Frontal cortex (tissue), 4 donors: Measurements from ENCODE around the gene ROPN1L. TPM values are rescaled to one million over a fixed set of nuclear protein-coding genes. Genes with fewer than 3 reads are reported as not detected.
A peak's percentile ranks its signal among the peaks of the same experiment; 100 is the strongest.

Experiments used
- DNase-seq, 2 donors: peaks; one replicate each; pipeline ENCODE4 v3.0.0; 2012; ENCODE audit warnings: low spot score in 2 of 2
- FAIRE-seq: peaks from 2 replicates; lab custom pipeline; 2012; peaks lifted over from hg19 to GRCh38; lab: Jason Lieb, UNC
- total RNA-seq: library from RNA; depleted of rRNA; stranded (reverse); fragments of >200 nt; gene quantifications from one replicate; pipeline ENCODE4 v1.2.3, GENCODE V29; 2014
- donor health status: control.
- donor health status: control.
- donor health status: control.

ROPN1L gene
- total RNA-seq, 1 donor from 2014 or later: 1.2 TPM

DNA sequence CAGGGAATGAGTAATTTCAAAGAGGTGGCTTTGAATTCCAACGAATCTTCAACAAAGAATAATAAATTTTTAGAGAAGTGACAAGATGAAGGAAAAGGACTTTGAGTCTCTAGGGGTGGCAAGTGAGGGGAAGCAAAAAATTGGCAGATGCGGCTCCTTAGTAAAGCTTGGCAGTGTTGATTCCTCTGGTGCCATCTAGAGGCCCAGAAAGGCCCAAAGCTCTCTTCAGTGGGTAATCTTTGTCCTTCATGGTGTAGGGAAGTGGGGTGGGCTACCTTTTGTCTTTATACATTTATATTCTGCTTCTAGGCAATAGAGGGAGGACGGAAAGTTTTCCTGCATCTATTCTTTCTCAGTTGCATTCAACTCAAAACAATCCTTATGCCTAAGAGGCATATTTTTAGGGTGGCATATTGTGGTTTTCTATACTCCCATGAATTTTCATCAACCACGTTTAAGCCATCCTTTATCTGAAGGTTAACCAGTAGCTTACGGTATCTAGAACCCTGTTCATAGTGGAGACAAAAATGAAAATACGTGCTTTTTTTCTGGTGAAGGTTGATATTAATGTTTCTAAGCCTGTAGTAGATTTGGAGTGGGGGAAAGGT lies 17.5 kb upstream of the ROPN1L start:
- FAIRE-seq: no peak
- peak in 1 of 2 donors; percentile 34 for DNase-seq

DNA sequence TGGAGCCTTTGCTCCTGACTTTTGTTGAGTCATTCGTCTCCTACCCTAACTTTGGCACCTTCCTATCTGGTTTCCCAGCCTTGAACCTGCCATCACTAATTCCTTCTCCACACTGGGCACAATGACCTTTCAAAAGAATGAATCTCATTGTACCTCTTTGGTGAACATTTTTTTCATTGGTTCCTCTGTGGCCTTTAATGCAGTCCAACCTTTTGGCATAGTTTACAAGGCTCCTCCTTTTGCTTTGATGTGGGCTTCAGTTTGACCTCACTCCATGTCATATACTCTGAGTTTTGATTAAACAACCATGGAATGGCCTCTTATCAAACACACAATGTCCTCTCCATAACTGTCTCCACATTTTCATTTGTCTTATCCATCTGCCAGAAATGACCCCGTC lies 14.5 kb upstream of the ROPN1L start:
- DNase-seq: no peak
- no peak for FAIRE-seq

DNA sequence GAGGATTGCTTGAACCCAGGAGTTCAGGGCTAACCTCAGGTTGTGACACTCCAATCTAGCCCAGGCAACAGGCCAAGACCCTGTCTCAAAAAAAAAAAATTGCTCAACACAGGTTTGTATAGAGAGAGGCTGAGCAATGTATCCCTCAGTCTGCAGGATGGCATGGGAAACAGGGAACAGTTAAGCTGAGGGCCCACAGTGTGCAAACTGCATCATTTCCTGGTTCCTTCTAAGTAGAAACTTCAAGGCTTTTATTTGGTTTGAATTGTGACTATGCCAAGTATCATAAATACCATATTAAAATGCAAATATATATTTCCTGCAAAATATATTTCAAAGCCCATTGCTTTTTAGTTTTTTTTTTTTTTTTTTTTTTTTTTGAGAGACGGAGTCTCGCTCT lies 13.7 kb upstream of the ROPN1L start:
- FAIRE-seq: no peak

DNA sequence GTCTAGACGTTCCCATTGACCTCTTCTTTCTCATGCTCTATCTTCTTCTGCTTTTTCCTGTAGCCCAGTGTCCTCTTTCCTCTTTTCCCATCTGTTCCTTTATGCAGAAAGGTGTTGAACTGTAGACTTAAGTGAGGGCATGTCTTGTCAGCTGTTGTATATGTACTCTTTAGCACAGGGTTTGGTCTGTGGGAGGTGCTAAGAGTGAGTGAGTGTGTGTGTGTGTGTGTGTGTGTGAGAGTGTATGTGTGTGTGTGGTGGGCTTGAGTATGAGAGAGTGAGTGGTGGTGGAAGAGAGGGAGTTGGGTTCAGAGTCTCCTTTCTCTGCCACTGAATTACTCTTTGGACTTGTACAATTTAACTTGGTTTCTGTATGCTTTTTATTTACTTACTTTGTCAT lies 10.3 kb upstream of the ROPN1L start:
- FAIRE-seq (no peak), DNase-seq (no peak)

More for the DNA sequence above, 13.7 kb upstream of the ROPN1L start:
- no peak for DNase-seq

DNA sequence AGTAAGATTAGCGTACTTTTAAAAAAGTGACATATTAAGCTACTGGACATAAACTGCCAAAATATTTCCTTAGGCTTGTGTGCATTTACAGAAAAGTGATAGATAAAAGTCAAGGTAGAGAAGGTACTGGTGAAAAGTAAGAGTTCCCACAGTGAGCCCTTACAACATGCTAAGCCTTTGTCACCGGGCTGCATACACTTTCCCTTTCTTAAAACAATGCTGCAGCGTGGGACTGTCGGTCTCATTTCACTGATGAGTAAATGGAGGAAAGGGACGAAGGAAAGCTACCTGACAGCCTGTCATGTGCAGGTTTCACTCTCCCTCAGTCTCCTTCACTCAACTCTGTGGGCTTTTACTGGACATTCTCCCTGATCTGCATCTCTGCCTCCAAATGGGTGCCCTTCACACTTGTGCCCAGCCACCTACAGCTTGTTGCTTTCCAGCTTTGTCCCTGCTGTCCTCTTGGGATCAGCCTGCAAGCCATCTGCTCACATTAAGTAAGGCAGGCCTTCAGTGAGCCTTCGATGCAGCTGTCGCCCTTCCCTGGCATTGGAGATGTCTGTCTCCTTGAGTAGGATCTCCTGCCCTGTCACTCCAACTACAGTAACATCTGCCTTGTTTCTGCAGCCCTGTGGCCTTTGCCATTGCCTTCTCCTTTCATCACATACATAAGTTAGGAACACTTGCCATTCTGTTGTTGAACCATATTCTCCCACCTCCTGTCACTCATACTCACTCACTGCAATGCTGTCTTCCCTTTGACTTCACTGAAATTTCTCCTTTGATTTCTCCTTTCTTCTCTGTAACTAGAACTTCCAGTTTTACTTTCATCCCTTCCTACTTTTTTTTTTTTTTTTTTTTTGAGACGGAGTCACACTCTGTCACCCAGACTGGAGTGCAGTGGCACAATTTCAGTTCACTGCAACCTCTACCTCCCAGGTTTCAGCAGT lies 9.3 kb upstream of the ROPN1L start:
- FAIRE-seq (no peak), DNase-seq (no peak)

DNA sequence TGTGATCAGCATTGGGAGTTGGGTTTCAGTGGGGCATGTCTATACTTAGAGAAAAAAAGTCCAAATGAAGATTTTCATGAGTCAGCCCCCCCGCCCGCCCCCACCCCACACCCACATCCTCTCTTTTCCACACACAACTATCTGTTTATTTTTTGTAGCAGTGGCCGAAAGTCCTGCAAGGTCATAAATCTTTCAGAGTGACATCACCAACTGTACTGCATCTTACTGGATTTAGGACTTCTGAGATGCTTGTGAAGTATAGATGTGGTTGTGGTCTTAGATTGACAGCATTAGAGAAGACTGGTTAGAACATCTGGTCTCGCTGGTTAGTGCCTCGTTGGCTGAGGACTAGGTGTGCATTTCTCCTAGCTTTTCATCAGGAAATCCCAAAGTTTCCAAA lies 7.3 kb upstream of the ROPN1L start:
- no peak for FAIRE-seq
- DNase-seq: no peak

DNA sequence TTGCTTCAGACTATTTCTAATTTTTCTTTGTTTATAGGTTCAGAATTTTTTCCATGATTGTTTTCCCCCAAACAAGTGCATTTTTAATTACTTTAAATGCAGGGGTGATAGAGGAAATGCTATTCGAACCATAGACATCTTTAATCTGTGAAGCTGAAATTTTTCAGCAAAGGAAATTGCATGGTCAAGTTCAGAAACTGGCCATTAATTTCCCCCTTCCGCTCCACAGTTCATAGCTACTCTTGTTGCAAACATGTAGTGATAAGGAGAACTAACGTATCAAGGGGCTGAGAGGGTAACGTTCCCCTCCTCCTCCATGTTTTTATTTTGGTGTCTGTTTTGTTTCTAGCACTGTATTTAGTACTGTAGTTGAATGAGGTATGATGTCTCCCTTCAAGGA lies 3.4 kb upstream of the ROPN1L start:
- FAIRE-seq: no peak
- no peak for DNase-seq

DNA sequence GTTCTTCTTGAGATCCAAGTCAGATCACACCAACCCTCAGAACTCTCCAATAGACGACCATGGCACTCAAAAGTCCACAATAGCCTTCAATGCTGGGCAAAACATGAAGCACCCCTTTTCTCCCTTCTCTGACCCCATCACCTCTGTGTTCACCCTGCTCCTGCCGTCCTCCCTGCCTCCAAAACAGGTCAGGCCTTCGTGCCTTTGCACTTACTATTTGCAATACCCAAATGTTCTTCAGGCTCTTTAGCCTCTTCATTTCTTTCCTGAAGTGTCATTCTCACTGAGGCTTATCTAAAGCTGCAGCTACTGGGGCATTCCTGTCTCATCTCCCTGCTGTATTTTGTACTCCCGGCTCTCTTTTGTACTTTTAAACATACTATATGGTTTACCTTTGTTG lies 2.0 kb upstream of the ROPN1L start:
- no peak for FAIRE-seq
- no peak for DNase-seq

DNA sequence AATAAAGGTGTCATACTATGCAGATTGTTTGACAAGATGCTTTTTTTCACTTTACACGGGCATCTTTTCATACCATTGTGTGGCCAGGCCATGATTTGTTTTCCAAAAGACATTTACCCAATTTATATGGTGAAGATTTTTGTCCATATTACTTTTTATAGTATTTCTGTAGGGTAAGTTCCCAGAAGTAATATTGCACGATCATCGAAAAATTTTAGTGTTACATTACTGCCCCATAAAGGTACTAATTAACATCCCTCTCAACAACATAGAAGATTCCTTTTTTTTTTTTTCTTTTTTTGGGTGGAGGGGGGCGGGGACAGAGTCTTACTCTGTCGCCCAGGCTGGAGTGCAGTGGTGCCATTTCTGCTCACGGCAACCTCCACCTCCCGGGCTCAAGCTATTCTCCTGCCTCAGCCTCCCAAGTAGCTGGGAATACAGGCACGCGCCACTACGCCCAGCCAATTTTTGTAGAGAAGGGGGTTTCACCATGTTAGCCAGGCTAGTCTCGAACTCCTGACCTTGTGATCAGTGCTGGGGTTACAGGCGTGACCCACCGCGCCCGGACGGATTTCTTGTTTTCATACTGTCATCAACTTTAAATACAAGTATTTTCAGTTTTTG lies 1.2 kb upstream of the ROPN1L start:
- DNase-seq (no peak), FAIRE-seq (no peak)

DNA sequence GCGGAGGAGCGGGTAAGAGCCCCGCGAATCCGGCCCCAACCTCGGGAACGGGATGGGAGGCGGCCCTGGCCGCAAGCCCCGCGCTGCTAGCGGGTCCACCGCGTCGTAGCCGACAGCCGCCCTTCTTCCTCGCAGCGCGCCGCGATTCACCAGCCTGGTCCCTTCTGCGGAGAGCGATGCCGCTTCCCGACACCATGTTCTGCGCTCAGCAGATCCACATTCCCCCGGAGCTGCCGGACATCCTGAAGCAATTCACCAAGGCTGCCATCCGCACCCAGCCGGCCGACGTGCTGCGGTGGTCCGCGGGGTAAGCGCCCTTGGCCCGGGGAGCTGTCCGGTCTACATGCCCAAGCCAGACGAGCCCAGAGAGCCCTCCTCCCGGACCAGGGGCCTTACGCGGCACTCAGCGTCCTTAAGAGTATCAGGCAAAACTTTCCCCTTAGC lies 335 bp downstream of the ROPN1L start:
- DNase-seq: no peak

DNA sequence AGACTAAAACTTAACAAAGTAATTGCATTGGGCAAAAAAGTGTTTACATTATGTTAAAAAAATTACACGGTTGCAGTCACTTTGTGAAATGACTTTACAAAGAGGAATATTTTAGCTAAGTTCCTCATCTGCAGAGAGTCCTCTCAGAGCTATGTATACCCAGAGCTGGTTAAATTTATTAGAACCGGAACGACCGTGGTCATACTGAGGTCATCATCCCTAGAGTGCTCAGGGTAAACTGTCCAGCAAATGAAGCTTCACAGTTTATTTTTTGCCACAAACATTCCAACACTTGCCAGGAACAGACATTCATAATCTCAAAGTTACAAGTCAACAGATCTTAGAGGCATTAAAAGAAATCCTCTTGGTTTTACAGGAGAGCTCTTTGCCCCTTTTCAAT lies 897 bp downstream of the ROPN1L start:
- no peak for FAIRE-seq
- no peak for DNase-seq

More for the DNA sequence above, 335 bp downstream of the ROPN1L start:
- no peak for FAIRE-seq

DNA sequence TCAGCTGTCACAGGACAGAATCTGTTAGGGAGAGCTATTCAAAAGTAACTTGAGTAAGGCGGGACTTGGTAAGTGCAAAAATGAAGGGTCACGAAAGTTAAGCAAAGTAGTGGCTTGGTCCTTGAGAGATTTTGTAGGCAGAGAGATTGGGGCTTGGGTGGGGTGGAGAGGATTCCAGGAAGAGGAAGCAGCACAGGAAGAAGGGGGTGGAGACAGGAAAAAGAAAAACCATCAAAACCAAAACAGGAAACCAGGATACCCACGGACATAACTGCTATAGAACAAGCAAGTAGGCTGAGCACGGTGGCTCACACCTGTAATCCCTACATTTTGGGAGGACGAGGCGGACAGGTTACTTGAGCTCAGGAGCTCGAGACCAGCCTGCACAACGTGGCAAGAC lies 3.7 kb downstream of the ROPN1L start:
- DNase-seq (no peak), FAIRE-seq (no peak)

DNA sequence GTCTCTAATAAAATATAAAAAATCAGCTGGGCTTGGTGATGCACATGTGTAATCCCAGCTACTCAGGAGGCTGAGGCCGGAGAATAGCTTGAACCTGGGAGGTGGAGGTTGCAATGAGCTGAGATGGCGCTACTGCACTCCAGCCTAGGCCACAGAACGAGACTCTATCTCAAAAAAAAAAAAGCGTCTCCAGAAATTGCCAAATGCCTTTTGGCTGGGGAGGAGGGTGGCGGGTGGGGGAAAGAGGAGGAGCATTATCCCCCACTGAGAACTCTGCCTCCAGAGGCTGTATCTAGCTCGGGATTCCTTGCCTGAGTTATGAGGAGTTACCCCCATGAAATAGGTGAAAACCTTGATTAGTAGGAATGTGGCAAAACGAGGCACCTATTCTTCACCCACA lies 4.8 kb downstream of the ROPN1L start:
- no peak for DNase-seq
- FAIRE-seq: no peak

DNA sequence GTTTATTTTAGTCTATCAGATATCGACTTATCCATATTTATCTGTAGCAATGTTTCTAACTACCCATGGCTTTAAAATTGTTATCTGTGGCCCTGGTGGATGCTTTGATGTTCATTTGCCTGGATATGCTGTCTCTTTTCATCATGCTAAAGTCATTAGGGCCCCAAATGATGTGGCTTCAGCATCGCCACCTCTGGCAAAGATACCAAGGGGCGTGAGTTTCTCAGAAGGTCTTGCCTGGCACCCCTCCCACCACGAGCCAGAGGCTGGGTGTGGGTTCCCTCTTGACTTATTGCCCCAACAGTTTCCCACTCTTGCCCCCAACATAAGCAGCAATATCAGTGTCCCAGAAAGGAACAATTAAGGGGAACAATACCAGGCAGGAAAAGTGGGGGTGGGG lies 5.4 kb downstream of the ROPN1L start:
- FAIRE-seq: no peak

DNA sequence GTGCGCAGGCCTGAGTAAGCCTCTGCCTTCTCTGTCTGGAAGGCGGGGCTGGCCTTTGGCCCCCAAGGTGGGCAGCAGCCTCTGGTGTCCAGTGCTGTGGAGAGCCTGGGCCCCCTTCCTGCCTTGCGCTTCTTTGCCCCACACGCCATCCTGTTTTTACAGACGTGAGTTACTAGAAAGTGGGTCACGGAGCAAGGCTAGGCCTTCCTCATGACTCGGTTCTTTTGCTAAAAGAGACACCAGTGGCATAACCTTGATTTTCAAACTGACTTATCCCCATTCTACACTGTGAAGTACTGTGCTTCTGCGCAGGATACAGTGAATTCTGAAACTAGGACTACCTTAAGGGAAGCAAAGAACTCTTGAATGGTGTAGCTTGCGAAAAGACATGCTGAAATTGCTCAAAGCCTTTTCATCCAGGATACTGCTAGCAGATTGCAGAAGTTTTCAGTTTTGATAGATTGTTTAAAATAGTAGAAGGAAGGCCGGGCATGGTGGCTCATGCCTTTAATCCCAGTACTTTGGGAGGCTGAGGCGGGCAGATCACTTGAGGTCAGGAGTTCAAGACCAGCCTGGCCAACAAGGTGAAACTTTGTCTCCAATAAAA lies 7.2 kb downstream of the ROPN1L start:
- FAIRE-seq (no peak), DNase-seq (no peak)

More for the DNA sequence above, 5.4 kb downstream of the ROPN1L start:
- no peak for DNase-seq

DNA sequence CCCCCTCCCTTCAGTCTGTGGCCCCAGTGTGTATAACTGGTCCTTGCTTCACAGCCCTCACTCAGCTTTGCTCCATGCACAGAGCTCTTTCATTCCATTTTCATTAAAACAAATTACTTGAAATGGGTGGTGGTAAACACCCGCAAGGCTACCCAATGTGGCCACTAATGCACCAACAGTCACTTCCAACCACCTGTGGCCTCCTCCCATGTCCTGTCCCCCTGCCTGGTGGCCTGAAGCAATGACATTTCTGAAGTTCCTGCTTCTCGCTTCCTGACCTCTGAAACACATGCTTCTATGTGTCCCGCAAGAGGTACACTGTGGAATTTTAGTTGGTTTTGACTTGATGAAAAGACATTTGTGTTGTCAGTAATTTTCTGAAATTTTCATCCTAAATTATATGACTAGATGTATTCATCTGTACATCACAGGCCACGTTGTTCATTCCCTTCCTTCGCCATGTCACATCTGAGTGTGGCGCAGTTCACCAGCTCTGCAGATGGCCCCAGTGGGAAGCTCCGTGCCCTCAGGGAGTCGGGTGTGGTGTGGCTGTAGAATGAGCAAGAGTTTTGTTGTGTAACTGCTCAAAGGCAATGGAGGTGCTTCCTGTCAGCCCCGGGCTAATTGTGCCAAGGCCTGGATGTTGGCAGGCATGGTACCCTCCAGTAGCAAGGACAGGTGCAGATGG lies 9.6 kb downstream of the ROPN1L start:
- FAIRE-seq: no peak
- no peak for DNase-seq

DNA sequence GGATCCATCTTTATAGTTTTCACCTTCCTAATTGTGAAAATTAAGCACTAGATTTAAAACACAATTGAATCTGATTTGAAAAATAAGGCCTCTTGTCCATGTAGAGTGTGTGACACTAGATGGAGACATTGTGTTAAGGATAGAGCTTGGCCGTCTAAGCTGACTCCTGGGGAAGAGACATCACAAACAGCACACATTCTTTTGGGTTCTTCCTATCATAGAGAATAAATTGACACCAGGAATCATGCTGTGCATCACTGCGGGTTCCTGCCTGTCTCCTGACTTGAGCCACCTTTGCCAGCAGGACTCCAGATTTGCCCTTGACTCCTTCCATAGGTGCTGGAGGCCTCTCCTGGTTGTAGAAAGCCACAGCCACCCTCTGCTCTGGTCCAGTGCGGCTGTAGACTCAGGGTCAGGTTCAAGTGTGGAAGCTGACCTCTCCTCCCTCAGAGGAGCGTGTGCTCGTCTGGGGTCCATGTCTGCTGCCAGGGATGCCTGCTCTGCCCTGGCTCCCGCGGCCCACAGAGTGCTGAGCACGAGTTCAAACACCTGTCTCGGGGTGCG lies 11.2 kb downstream of the ROPN1L start:
- FAIRE-seq (peak; percentile 83), DNase-seq (peak; percentile 67 to 84)

DNA sequence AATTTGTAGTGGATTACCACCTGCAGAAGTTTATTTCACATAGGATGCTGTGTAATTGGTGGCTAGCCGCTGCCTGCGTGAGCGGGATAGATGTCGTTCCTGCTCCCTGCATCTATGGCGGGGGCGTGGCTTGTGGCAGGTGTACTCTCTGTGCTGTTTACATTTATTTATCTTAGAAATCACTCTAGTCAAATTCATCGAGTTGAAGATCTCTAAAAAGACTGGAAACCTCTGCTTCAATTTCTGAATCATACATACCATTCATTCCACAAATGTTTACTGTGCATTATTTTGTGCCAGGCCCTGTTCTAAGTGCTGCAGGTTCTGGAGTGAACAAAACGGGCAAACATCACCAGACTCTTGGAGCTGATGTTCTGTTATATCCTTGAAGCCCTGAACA lies 11.9 kb downstream of the ROPN1L start:
- DNase-seq (no peak), FAIRE-seq (no peak)

DNA sequence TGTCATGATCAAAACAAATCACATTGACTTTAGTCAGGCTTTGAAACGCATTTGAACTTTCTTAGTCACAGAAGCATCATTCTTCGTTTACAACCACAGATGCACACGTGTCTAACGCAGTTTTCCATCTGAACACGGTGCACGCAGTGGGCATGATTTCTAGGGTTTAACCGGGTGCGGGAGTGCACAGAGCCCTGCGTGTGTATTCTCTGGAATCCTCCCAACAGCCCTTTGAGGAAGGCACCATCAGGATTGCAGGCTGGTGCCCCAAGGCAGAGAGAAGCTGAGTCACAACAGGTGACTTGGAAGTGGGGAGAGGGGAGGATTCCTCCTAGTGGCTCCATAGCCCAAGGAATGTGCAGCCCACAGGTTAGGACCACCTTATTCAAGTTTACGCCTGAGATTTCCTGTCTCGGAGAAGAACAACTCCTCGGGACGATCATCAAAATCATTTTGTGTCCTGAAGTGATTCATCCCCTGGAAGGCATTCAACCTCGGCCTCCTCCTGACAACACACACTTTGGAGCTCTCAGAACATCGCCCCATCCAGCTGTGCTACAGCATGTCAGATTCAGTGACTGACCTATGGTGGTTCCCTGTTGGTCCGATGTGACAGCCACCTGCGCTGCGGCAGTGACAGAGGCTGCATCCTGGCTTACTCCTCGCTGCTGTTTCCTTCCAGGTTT lies 13.1 kb downstream of the ROPN1L start:
- FAIRE-seq: no peak
- DNase-seq: no peak
